Caco-2 (cell line): ENCODE results near the gene SPOCK3. TPM values are rescaled to one million over a fixed set of nuclear protein-coding genes. Genes with fewer than 3 reads are reported as not detected.

Experiments used
- BruUV-seq: library from RNA; stranded (reverse); fragments of 400-500 nt; replicated peaks from 2 replicates; lab custom pipeline; 2021; lab: Mats Ljungman, UMichigan
- CTCF ChIA-PET: fragments of 300-600 bp; sonication (Branson Sonifier 250); formaldehyde crosslinking; loops from one replicate; lab custom pipeline; 2022; ENCODE audit warnings: antibody characterized with exemption; lab: Charles Lee
- POLR2A ChIA-PET: fragments of 300-600 bp; sonication (Branson Sonifier 250); formaldehyde crosslinking; loops from one replicate; lab custom pipeline; 2022; ENCODE audit warnings: antibody characterized with exemption; lab: Charles Lee
- DNase-seq, 2 experiments: peaks; one replicate each; pipeline versions ENCODE4 v3.0.0 to v3.0.0-alpha.2; 2020 to 2022
- H3K27me3 ChIP-seq: replicated peaks from 2 replicates; pipeline ENCODE4 v1.6.0; 2011; ENCODE audit warnings: low read length; ENCODE audit not compliant: control insufficient read depth, insufficient read depth
- H3K36me3 ChIP-seq: 2 replicates; pipeline ENCODE4 v1.5.1; 2011; ENCODE audit warnings: low read length; ENCODE audit not compliant: control insufficient read depth, insufficient read depth
- H3K4me1 ChIP-seq: fragments of 250-450 bp; sonication (Bioruptor Pico); 2 replicates; pipeline ENCODE4 v1.5.1; 2020; ENCODE audit warnings: mild to moderate bottlenecking
- H3K4me3 ChIP-seq: 2 replicates; pipeline ENCODE4 v1.5.1; 2011; ENCODE audit warnings: low read depth, mild to moderate bottlenecking, control low read depth, low read length
- H3K9me3 ChIP-seq: fragments of 250-450 bp; sonication (Bioruptor Pico); 2 replicates; pipeline ENCODE4 v1.5.1; 2020; ENCODE audit warnings: mild to moderate bottlenecking, moderate library complexity
- H3K27ac Mint-ChIP-seq: one replicate; pipeline ENCODE4 v1.8.0; 2022; ENCODE audit warnings: mixed read lengths; ENCODE audit not compliant: unreplicated experiment
- H3K27me3 Mint-ChIP-seq: one replicate; pipeline ENCODE4 v1.8.0; 2022; ENCODE audit warnings: mixed read lengths; ENCODE audit not compliant: insufficient read depth, unreplicated experiment
- H3K36me3 Mint-ChIP-seq: one replicate; pipeline ENCODE4 v1.8.0; 2022; ENCODE audit warnings: mild to moderate bottlenecking, mixed read lengths; ENCODE audit not compliant: insufficient read depth, unreplicated experiment
- H3K4me1 Mint-ChIP-seq: one replicate; pipeline ENCODE4 v1.8.0; 2022; ENCODE audit warnings: low read depth, mixed read lengths; ENCODE audit not compliant: unreplicated experiment
- H3K4me3 Mint-ChIP-seq: one replicate; pipeline ENCODE4 v1.8.0; 2022; ENCODE audit warnings: mild to moderate bottlenecking, moderate library complexity, mixed read lengths; ENCODE audit not compliant: unreplicated experiment
- H3K9me3 Mint-ChIP-seq: one replicate; pipeline ENCODE4 v1.8.0; 2022; ENCODE audit warnings: mixed read lengths; ENCODE audit not compliant: unreplicated experiment
- CTCF ChIP-seq, 2 experiments: fragments of 200-600 bp in 1 of 2; IDR thresholded peaks; 1 replicate in 1 of 2; 2 replicates in 1 of 2; pipeline versions ENCODE4 v1.5.1 to v1.8.0; 2011 to 2022; ENCODE audit warnings: antibody characterized with exemption in 1 of 2, control low read depth in 1 of 2, inconsistent platforms in 1 of 2, low read depth in 1 of 2, low read length in 1 of 2, mild to moderate bottlenecking in 1 of 2, moderate library complexity in 1 of 2; ENCODE audit not compliant: insufficient read depth in 1 of 2, severe bottlenecking in 1 of 2, unreplicated experiment in 1 of 2
- intact Hi-C: fragments of 100-400 bp; cut with micrococcal nuclease; formaldehyde crosslinking; loops from one replicate; pipeline ENCODE4 v1.10.0; 2022; ENCODE audit not compliant: unreplicated experiment
- total RNA-seq: library from RNA; stranded (reverse); gene quantifications from 2 replicates; pipeline ENCODE4 v1.2.3, GENCODE V29; 2022

SPOCK3 gene
- total RNA-seq, 1 experiment from 2014 or later: 1.3 TPM

- no peaks in the 10 kb centered on the region for H3K9me3 Mint-ChIP-seq
- no peaks in the 10 kb centered on the region for H3K4me1 ChIP-seq
- intact Hi-C loops: no loop called here
- no peak overlapping the region for H3K4me3 ChIP-seq
- H3K4me3 Mint-ChIP-seq: no peak overlapping the region
- CTCF ChIA-PET: no interaction called here
- H3K27me3 Mint-ChIP-seq: no peaks in the 10 kb centered on the region
- no peak overlapping the region for H3K27ac Mint-ChIP-seq
- no peaks in the 10 kb centered on the region for H3K36me3 ChIP-seq
- BruUV-seq: no TSS peak
- no peaks in the 10 kb centered on the region for H3K36me3 Mint-ChIP-seq
- DNase-seq: no peak
- TF ChIP-seq CTCF (IDR thresholded peaks at IDR 0.05; ENCODE audit: insufficient read depth in 1 of 2, low read depth in 1 of 2, low read length in 1 of 2, severe bottlenecking in 1 of 2, unreplicated experiment in 1 of 2): no peak
- H3K9me3 ChIP-seq: no peaks in the 10 kb centered on the region
- H3K27me3 ChIP-seq: no peaks in the 10 kb centered on the region
- peaks cover 7% of the 10 kb centered on the region for H3K4me1 Mint-ChIP-seq
- POLR2A ChIA-PET: no interaction called here
Observed at GRCh38 chr4:167185465-167185864, 48.8 kb downstream of the SPOCK3 start.

GRCh38 chr4:167183036-167183435, 51.3 kb downstream of the SPOCK3 start:
- Mint-ChIP-seq H3K36me3 (no peaks in the 10 kb centered on the region), H3K4me1 (peaks cover 7% of the 10 kb centered on the region), H3K9me3 (no peaks in the 10 kb centered on the region), H3K4me3 (no peak overlapping the region), H3K27ac (no peak overlapping the region), H3K27me3 (no peaks in the 10 kb centered on the region)
- Histone ChIP-seq H3K4me3 (no peak overlapping the region), H3K9me3 (no peaks in the 10 kb centered on the region), H3K27me3 (no peaks in the 10 kb centered on the region), H3K36me3 (no peaks in the 10 kb centered on the region), H3K4me1 (no peaks in the 10 kb centered on the region)
- CTCF ChIA-PET: no interaction called here
- DNase-seq: no peak
- intact Hi-C loops: no loop called here
- TF ChIP-seq CTCF (IDR thresholded peaks at IDR 0.05; ENCODE audit: insufficient read depth in 1 of 2, low read depth in 1 of 2, low read length in 1 of 2, severe bottlenecking in 1 of 2, unreplicated experiment in 1 of 2): no peak
- POLR2A ChIA-PET: no interaction called here
- BruUV-seq: no TSS peak

- CTCF ChIA-PET: no interaction called here
- H3K36me3 Mint-ChIP-seq: no peaks in the 10 kb centered on the region
- BruUV-seq: no TSS peak
- TF ChIP-seq CTCF (IDR thresholded peaks at IDR 0.05; ENCODE audit: insufficient read depth in 1 of 2, low read depth in 1 of 2, low read length in 1 of 2, severe bottlenecking in 1 of 2, unreplicated experiment in 1 of 2): no peak
- peaks cover 9% of the 10 kb centered on the region for H3K4me1 Mint-ChIP-seq
- no peak overlapping the region for H3K4me3 ChIP-seq
- no peak overlapping the region for H3K27ac Mint-ChIP-seq
- no peaks in the 10 kb centered on the region for H3K27me3 ChIP-seq
- DNase-seq: no peak
- H3K9me3 Mint-ChIP-seq: no peaks in the 10 kb centered on the region
- no peaks in the 10 kb centered on the region for H3K27me3 Mint-ChIP-seq
- POLR2A ChIA-PET: no interaction called here
- H3K36me3 ChIP-seq: no peaks in the 10 kb centered on the region
- peaks cover 10% of the 10 kb centered on the region for H3K4me1 ChIP-seq
- intact Hi-C loops: loop anchor here (5.0 kb wide), 1 partner anchor 66 kb away; no protein-coding TSS in a partner anchor
- H3K9me3 ChIP-seq: no peaks in the 10 kb centered on the region
- H3K4me3 Mint-ChIP-seq: no peak overlapping the region
Observed at GRCh38 chr4:167177925-167178324, 56.4 kb downstream of the SPOCK3 start.
